ENCODE data around the gene CRB3. TPM values are rescaled to one million over a fixed set of nuclear protein-coding genes. Genes with fewer than 3 reads are reported as not detected.

CRB3 gene
- total RNA-seq, 1 donor = not detected

- Histone ChIP-seq H3K27me3 (ENCODE audit: insufficient read depth, low read length) (no peaks in the 10 kb centered on the region), H3K9me3 (ENCODE audit: low read depth, low read length) (no peaks in the 10 kb centered on the region), H3K4me3 (ENCODE audit: insufficient read depth, low read length) (no peak overlapping the region), H3K27ac (ENCODE audit: low read depth, low read length) (no peak overlapping the region), H4K20me1 (ENCODE audit: insufficient read depth, low read length) (no peaks in the 10 kb centered on the region), H3K4me2 (ENCODE audit: insufficient read depth, low read length) (no peak overlapping the region), H3K4me1 (ENCODE audit: insufficient read depth, low read length) (no peaks in the 10 kb centered on the region), H3K36me3 (ENCODE audit: insufficient read depth, low read length) (no peaks in the 10 kb centered on the region), H2AFZ (ENCODE audit: low read length) (no peak overlapping the region), H3K79me2 (ENCODE audit: insufficient read depth, low read length) (no peaks in the 10 kb centered on the region)
- DNase-seq (ENCODE audit: insufficient read length, low spot score, missing footprints) = no peak
- TF ChIP-seq, protein P1, sequence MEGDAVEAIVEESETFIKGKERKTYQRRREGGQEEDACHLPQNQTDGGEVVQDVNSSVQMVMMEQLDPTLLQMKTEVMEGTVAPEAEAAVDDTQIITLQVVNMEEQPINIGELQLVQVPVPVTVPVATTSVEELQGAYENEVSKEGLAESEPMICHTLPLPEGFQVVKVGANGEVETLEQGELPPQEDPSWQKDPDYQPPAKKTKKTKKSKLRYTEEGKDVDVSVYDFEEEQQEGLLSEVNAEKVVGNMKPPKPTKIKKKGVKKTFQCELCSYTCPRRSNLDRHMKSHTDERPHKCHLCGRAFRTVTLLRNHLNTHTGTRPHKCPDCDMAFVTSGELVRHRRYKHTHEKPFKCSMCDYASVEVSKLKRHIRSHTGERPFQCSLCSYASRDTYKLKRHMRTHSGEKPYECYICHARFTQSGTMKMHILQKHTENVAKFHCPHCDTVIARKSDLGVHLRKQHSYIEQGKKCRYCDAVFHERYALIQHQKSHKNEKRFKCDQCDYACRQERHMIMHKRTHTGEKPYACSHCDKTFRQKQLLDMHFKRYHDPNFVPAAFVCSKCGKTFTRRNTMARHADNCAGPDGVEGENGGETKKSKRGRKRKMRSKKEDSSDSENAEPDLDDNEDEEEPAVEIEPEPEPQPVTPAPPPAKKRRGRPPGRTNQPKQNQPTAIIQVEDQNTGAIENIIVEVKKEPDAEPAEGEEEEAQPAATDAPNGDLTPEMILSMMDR (IDR thresholded peaks at IDR 0.05; ENCODE audit: extremely low read depth, low read depth, low read length) = no peak
Measured at GRCh38 chr19:6482343-6482686, 18.2 kb downstream of the CRB3 start.

DNA sequence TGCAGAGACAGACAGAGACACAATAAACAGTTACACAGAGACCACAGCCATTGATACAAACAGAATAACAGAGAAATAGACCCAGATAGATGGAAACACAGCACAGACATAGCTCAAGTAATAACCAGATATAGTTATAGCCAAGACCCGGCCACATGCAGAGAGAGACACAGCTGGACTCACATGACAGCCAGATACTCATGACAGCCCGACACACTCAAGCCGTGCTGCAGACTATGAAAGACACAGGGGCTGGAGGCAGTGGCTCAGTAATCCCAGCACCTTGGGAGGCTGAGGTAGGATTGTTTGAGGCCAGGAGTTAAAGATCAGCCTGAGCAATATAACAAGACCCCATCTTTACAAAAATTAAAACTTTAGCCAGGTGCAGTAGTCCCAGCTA, 19.2 kb downstream of the CRB3 start:
- Histone ChIP-seq H4K20me1 (ENCODE audit: insufficient read depth, low read length) (no peaks in the 10 kb centered on the region), H3K27ac (ENCODE audit: low read depth, low read length) (no peak overlapping the region), H3K36me3 (ENCODE audit: insufficient read depth, low read length) (no peaks in the 10 kb centered on the region), H2AFZ (ENCODE audit: low read length) (no peak overlapping the region), H3K27me3 (ENCODE audit: insufficient read depth, low read length) (no peaks in the 10 kb centered on the region), H3K4me1 (ENCODE audit: insufficient read depth, low read length) (no peaks in the 10 kb centered on the region), H3K4me2 (ENCODE audit: insufficient read depth, low read length) (no peak overlapping the region), H3K4me3 (ENCODE audit: insufficient read depth, low read length) (no peak overlapping the region), H3K9me3 (ENCODE audit: low read depth, low read length) (no peaks in the 10 kb centered on the region), H3K79me2 (ENCODE audit: insufficient read depth, low read length) (no peaks in the 10 kb centered on the region)
- TF ChIP-seq, protein P1 (IDR thresholded peaks at IDR 0.05; ENCODE audit: extremely low read depth, low read depth, low read length) = no peak
- peak; percentile 31 for DNase-seq (ENCODE audit: insufficient read length, low spot score, missing footprints)

GRCh38 chr19:6484230-6484629, 20.2 kb downstream of the CRB3 start:
- Histone ChIP-seq H3K4me1 (ENCODE audit: insufficient read depth, low read length) (no peaks in the 10 kb centered on the region), H3K4me3 (ENCODE audit: insufficient read depth, low read length) (no peak overlapping the region), H3K36me3 (ENCODE audit: insufficient read depth, low read length) (no peaks in the 10 kb centered on the region), H3K27me3 (ENCODE audit: insufficient read depth, low read length) (no peaks in the 10 kb centered on the region), H3K79me2 (ENCODE audit: insufficient read depth, low read length) (no peaks in the 10 kb centered on the region), H4K20me1 (ENCODE audit: insufficient read depth, low read length) (no peaks in the 10 kb centered on the region), H3K9me3 (ENCODE audit: low read depth, low read length) (no peaks in the 10 kb centered on the region), H2AFZ (ENCODE audit: low read length) (no peak overlapping the region), H3K27ac (ENCODE audit: low read depth, low read length) (no peak overlapping the region), H3K4me2 (ENCODE audit: insufficient read depth, low read length) (no peak overlapping the region)
- TF ChIP-seq, protein P1 (IDR thresholded peaks at IDR 0.05; ENCODE audit: extremely low read depth, low read depth, low read length) = no peak
- DNase-seq (ENCODE audit: insufficient read length, low spot score, missing footprints) = peak; percentile 39

GRCh38 chr19:6484831-6485230, 20.8 kb downstream of the CRB3 start:
- H3K4me2 ChIP-seq (ENCODE audit: insufficient read depth, low read length) = no peak overlapping the region
- H3K27me3 ChIP-seq (ENCODE audit: insufficient read depth, low read length) = no peaks in the 10 kb centered on the region
- H3K4me1 ChIP-seq (ENCODE audit: insufficient read depth, low read length) = no peaks in the 10 kb centered on the region
- TF ChIP-seq, protein P1 (IDR thresholded peaks at IDR 0.05; ENCODE audit: extremely low read depth, low read depth, low read length) = no peak
- no peaks in the 10 kb centered on the region for H4K20me1 ChIP-seq (ENCODE audit: insufficient read depth, low read length)
- no peak for DNase-seq (ENCODE audit: insufficient read length, low spot score, missing footprints)
- H3K27ac ChIP-seq (ENCODE audit: low read depth, low read length) = no peak overlapping the region
- no peaks in the 10 kb centered on the region for H3K36me3 ChIP-seq (ENCODE audit: insufficient read depth, low read length)
- no peaks in the 10 kb centered on the region for H3K9me3 ChIP-seq (ENCODE audit: low read depth, low read length)
- no peak overlapping the region for H3K4me3 ChIP-seq (ENCODE audit: insufficient read depth, low read length)
- no peak overlapping the region for H2AFZ ChIP-seq (ENCODE audit: low read length)
- H3K79me2 ChIP-seq (ENCODE audit: insufficient read depth, low read length) = no peaks in the 10 kb centered on the region
